ENCODE data around the gene CBLN1.

- TF ChIP-seq EP300 (IDR thresholded peaks at IDR 0.05; ENCODE audit: low read depth) = no peak
- TF ChIP-seq CTCF (IDR thresholded peaks at IDR 0.05) = no peak
- TF ChIP-seq POLR2A (IDR thresholded peaks at IDR 0.05) = no peak
- TF ChIP-seq POLR2AphosphoS5 (IDR thresholded peaks at IDR 0.05) = no peak
Measured at GRCh38 chr16:49250689-49251088, 30.9 kb downstream of the CBLN1 start.

Measured in transverse colon (tissue), 4 donors.